Measurements from ENCODE around the gene CPN1.

CPN1 gene

GRCh38 chr10:99995713-99996112 is 86.0 kb downstream of the CPN1 start:
- no peak for DNase-seq

GRCh38 chr10:99995269-99995668 is 86.4 kb downstream of the CPN1 start:
- no peak for DNase-seq

GRCh38 chr10:99994801-99995200 is 86.9 kb downstream of the CPN1 start:
- no peak for DNase-seq

- peak; percentile 91 for DNase-seq
Measured at GRCh38 chr10:99993701-99994689, 87.7 kb downstream of the CPN1 start.

Measured in fibroblast of skin of back (primary cell).